ENCODE data around the gene KRTAP10-1. TPM values are rescaled to one million over a fixed set of nuclear protein-coding genes. Genes with fewer than 3 reads are reported as not detected.

The KRTAP10-1 gene
- total and polyA plus RNA-seq, 2 donors from 2014 or later, result not detected

DNA sequence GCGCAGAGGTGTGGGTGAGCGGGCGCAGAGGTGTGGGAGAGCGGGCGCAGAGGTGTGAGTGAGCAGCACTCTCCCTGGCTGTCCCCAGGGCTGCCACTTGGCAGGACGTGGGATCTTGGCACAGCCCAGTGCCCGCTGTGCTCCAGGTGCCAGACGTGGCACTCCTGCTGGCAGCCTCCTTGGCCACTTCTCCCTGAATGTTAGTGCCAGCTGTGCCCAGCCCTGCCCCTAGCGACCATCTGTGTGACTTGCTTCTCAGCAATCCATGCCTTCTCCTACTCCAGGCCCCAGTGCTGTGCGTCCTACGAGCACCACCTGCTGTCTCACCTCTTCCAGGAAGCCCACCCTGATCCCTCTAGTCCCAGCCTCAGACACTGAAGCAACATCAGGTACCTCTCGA lies 30.5 kb downstream of the KRTAP10-1 start:
- no peak for FAIRE-seq
- intact Hi-C loops (cut with DNase I), result no loop called here
- peaks cover 0 to 2% (median 0%) of the 10 kb centered on the region in 3 donors for H3K36me3 ChIP-seq (ENCODE audit: control insufficient read depth in 2 of 3, insufficient read depth in 3 of 3, low read length in 3 of 3)
- no peaks in the 10 kb centered on the region for H3K9me3 ChIP-seq (ENCODE audit: control insufficient read depth in 2 of 3, insufficient read depth in 1 of 3, low read length in 3 of 3)
- H3K27ac ChIP-seq (ENCODE audit: low read depth in 2 of 2, low read length in 2 of 2), result no peak overlapping the region
- no peaks in the 10 kb centered on the region for H3K27me3 ChIP-seq (ENCODE audit: control insufficient read depth, insufficient read depth, low read length)
- peak in 1 of 5 donors; percentile 63 for DNase-seq
- H3K4me3 ChIP-seq (ENCODE audit: low read length in 3 of 3), result no peak overlapping the region
- TF ChIP-seq, protein P1, sequence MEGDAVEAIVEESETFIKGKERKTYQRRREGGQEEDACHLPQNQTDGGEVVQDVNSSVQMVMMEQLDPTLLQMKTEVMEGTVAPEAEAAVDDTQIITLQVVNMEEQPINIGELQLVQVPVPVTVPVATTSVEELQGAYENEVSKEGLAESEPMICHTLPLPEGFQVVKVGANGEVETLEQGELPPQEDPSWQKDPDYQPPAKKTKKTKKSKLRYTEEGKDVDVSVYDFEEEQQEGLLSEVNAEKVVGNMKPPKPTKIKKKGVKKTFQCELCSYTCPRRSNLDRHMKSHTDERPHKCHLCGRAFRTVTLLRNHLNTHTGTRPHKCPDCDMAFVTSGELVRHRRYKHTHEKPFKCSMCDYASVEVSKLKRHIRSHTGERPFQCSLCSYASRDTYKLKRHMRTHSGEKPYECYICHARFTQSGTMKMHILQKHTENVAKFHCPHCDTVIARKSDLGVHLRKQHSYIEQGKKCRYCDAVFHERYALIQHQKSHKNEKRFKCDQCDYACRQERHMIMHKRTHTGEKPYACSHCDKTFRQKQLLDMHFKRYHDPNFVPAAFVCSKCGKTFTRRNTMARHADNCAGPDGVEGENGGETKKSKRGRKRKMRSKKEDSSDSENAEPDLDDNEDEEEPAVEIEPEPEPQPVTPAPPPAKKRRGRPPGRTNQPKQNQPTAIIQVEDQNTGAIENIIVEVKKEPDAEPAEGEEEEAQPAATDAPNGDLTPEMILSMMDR (IDR thresholded peaks at IDR 0.05; ENCODE audit: borderline replicate concordance, extremely low read depth, insufficient read depth), result no peak
- H3K4me1 ChIP-seq (ENCODE audit: control insufficient read depth in 2 of 3, insufficient read depth in 2 of 3, low read depth in 1 of 3, low read length in 3 of 3), result peaks cover 0 to 6% (median 0%) of the 10 kb centered on the region in 3 donors
- H3K9ac ChIP-seq (ENCODE audit: low read length in 3 of 3), result no peak overlapping the region

DNA sequence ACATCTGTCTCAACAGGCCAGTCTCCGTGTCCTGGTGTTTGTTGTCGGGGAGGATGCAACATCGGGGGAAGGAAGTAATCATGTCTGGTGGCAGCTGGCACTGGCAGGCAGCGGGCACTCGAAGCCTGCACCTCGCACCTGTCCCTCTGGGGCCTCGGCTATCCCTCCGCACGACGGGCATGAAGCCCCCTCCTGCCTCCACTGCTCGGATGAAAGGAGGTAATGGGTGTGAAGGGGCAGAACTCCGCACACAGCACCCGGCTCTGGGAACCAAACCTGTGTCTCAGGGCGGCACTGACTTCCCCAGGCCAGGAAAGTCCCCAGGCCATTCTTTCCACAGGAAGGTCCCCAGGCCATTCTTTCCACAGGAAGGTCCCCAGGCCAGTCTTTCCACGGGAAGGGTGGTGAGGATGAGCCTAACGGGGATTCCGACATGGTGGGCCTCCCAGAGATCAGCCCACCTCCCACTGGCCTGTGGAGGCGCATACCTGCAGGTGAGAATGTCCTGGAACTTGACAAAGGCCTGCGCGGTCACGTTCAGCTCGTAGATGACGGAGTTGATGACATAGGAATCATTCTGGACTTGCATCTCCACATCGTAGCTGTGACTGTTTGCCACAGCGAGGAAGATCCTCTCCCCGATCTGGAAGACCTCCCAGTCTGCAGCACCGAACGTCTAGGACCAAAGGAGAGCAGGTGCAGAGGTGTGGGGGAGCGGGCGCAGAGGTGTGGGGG lies 31.1 kb downstream of the KRTAP10-1 start:
- Histone ChIP-seq H3K4me3 (ENCODE audit: low read length in 3 of 3) (no peak overlapping the region), H3K27ac (ENCODE audit: low read depth in 2 of 2, low read length in 2 of 2) (no peak overlapping the region), H3K9ac (ENCODE audit: low read length in 3 of 3) (no peak overlapping the region), H3K36me3 (ENCODE audit: control insufficient read depth in 2 of 3, insufficient read depth in 3 of 3, low read length in 3 of 3) (peaks cover 0 to 2% (median 0%) of the 10 kb centered on the region in 3 donors), H3K9me3 (ENCODE audit: control insufficient read depth in 2 of 3, insufficient read depth in 1 of 3, low read length in 3 of 3) (no peaks in the 10 kb centered on the region), H3K4me1 (ENCODE audit: control insufficient read depth in 2 of 3, insufficient read depth in 2 of 3, low read depth in 1 of 3, low read length in 3 of 3) (peaks cover 0 to 6% (median 0%) of the 10 kb centered on the region in 3 donors), H3K27me3 (ENCODE audit: control insufficient read depth, insufficient read depth, low read length) (no peaks in the 10 kb centered on the region)
- peak in 1 of 5 donors; percentile 64 for DNase-seq
- TF ChIP-seq, protein P1 (IDR thresholded peaks at IDR 0.05; ENCODE audit: borderline replicate concordance, extremely low read depth, insufficient read depth), result no peak
- no peak for FAIRE-seq
- intact Hi-C loops (cut with DNase I), result no loop called here

DNA sequence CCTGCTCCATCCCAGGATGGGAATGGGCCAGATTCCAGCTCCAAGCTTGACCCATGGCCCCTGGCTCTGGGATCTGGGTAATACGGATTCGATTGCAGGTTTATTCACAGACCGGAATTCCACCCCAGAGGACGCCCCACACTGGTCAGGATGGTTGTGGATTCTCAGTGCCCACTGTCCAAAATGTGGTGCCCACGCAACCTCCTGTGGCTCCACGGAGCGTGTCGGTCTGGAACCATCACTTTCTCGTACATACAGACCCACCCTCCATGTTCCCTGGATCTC lies 31.6 kb downstream of the KRTAP10-1 start:
- Histone ChIP-seq H3K4me3 (ENCODE audit: low read length in 3 of 3) (no peak overlapping the region), H3K4me1 (ENCODE audit: control insufficient read depth in 2 of 3, insufficient read depth in 2 of 3, low read depth in 1 of 3, low read length in 3 of 3) (peaks cover 0 to 6% (median 0%) of the 10 kb centered on the region in 3 donors), H3K27me3 (ENCODE audit: control insufficient read depth, insufficient read depth, low read length) (no peaks in the 10 kb centered on the region), H3K9ac (ENCODE audit: low read length in 3 of 3) (no peak overlapping the region), H3K27ac (ENCODE audit: low read depth in 2 of 2, low read length in 2 of 2) (no peak overlapping the region), H3K9me3 (ENCODE audit: control insufficient read depth in 2 of 3, insufficient read depth in 1 of 3, low read length in 3 of 3) (no peaks in the 10 kb centered on the region), H3K36me3 (ENCODE audit: control insufficient read depth in 2 of 3, insufficient read depth in 3 of 3, low read length in 3 of 3) (peaks cover 0 to 2% (median 0%) of the 10 kb centered on the region in 3 donors)
- TF ChIP-seq, protein P1 (IDR thresholded peaks at IDR 0.05; ENCODE audit: borderline replicate concordance, extremely low read depth, insufficient read depth), result no peak
- FAIRE-seq (no peak), DNase-seq (no peak)
- intact Hi-C loops (cut with DNase I), result no loop called here

All from kidney (tissue), 14 donors.